Measurements from ENCODE around the gene WNT9B. TPM values are rescaled to one million over a fixed set of nuclear protein-coding genes. Genes with fewer than 3 reads are reported as not detected.

The WNT9B gene
- total and polyA plus RNA-seq, 2 donors (not counting 1 experiment from before 2014, with no cell fraction given), result not detected

GRCh38 chr17:46888727-46889126, 37.3 kb downstream of the WNT9B start:
- no peak overlapping the region for H3K4me3 ChIP-seq (replicated peaks in 1 of 4; ENCODE audit: control extremely low read depth in 1 of 4, insufficient read depth in 1 of 4, low read depth in 3 of 4, low read length in 4 of 4)
- peaks cover 37% of the 10 kb centered on the region for H3K27me3 ChIP-seq (ENCODE audit: control insufficient read depth, insufficient read depth, low read length)
- no peak overlapping the region for H3K4me2 ChIP-seq (ENCODE audit: extremely low read depth, insufficient read depth, low read length)

GRCh38 chr17:46889519-46889918, 38.1 kb downstream of the WNT9B start:
- Histone ChIP-seq H3K4me3 (replicated peaks in 1 of 4; ENCODE audit: control extremely low read depth in 1 of 4, insufficient read depth in 1 of 4, low read depth in 3 of 4, low read length in 4 of 4) (no peak overlapping the region), H2AFZ (ENCODE audit: low read length) (no peak overlapping the region), H3K4me1 (ENCODE audit: control insufficient read depth, extremely low read depth, insufficient read depth, low read length) (no peaks in the 10 kb centered on the region), H3K4me2 (ENCODE audit: extremely low read depth, insufficient read depth, low read length) (no peak overlapping the region), H3K9ac (ENCODE audit: insufficient read depth, low read length) (no peak overlapping the region), H3K36me3 (ENCODE audit: control insufficient read depth, insufficient read depth, low read length) (no peaks in the 10 kb centered on the region), H3K27me3 (ENCODE audit: control insufficient read depth, insufficient read depth, low read length) (peaks cover 43% of the 10 kb centered on the region), H3K27ac (ENCODE audit: insufficient read depth, low read length) (no peak overlapping the region), H3K79me2 (ENCODE audit: control insufficient read depth, insufficient read depth, low read length) (no peaks in the 10 kb centered on the region), H3K9me3 (ENCODE audit: control insufficient read depth, insufficient read depth, low read depth, low read length) (no peaks in the 10 kb centered on the region), H4K20me1 (ENCODE audit: control insufficient read depth, extremely low read depth, insufficient read depth, low read length) (no peaks in the 10 kb centered on the region)
- no peak for TF ChIP-seq EZH2 (IDR thresholded peaks at IDR 0.05; ENCODE audit: low read length, missing control alignments)
- no peak for TF ChIP-seq CTCF (conservative IDR thresholded peaks at IDR 0.05 in 1 of 2, IDR thresholded peaks at IDR 0.05 in 1 of 2; ENCODE audit: low read depth in 1 of 2, low read length in 2 of 2)
- no peak for DNase-seq (ENCODE audit: low read depth in 2 of 2)

More at GRCh38 chr17:46888727-46889126, 37.3 kb downstream of the WNT9B start:
- Histone ChIP-seq H3K79me2 (ENCODE audit: control insufficient read depth, insufficient read depth, low read length) (no peaks in the 10 kb centered on the region), H3K36me3 (ENCODE audit: control insufficient read depth, insufficient read depth, low read length) (no peaks in the 10 kb centered on the region), H2AFZ (ENCODE audit: low read length) (no peak overlapping the region), H3K9ac (ENCODE audit: insufficient read depth, low read length) (no peak overlapping the region), H3K4me1 (ENCODE audit: control insufficient read depth, extremely low read depth, insufficient read depth, low read length) (no peaks in the 10 kb centered on the region), H3K9me3 (ENCODE audit: control insufficient read depth, insufficient read depth, low read depth, low read length) (no peaks in the 10 kb centered on the region), H4K20me1 (ENCODE audit: control insufficient read depth, extremely low read depth, insufficient read depth, low read length) (no peaks in the 10 kb centered on the region), H3K27ac (ENCODE audit: insufficient read depth, low read length) (no peak overlapping the region)
- DNase-seq (ENCODE audit: low read depth in 2 of 2), result no peak
- TF ChIP-seq CTCF (conservative IDR thresholded peaks at IDR 0.05 in 1 of 2, IDR thresholded peaks at IDR 0.05 in 1 of 2; ENCODE audit: low read depth in 1 of 2, low read length in 2 of 2) (no peak), EZH2 (IDR thresholded peaks at IDR 0.05; ENCODE audit: low read length, missing control alignments) (no peak)

- Histone ChIP-seq H3K4me1 (ENCODE audit: control insufficient read depth, extremely low read depth, insufficient read depth, low read length) (no peaks in the 10 kb centered on the region), H3K27ac (ENCODE audit: insufficient read depth, low read length) (no peak overlapping the region), H3K27me3 (ENCODE audit: control insufficient read depth, insufficient read depth, low read length) (peaks cover 45% of the 10 kb centered on the region), H3K4me2 (ENCODE audit: extremely low read depth, insufficient read depth, low read length) (no peak overlapping the region), H3K36me3 (ENCODE audit: control insufficient read depth, insufficient read depth, low read length) (no peaks in the 10 kb centered on the region), H3K9me3 (ENCODE audit: control insufficient read depth, insufficient read depth, low read depth, low read length) (no peaks in the 10 kb centered on the region), H3K9ac (ENCODE audit: insufficient read depth, low read length) (no peak overlapping the region), H2AFZ (ENCODE audit: low read length) (no peak overlapping the region), H3K4me3 (replicated peaks in 1 of 4; ENCODE audit: control extremely low read depth in 1 of 4, insufficient read depth in 1 of 4, low read depth in 3 of 4, low read length in 4 of 4) (no peak overlapping the region), H4K20me1 (ENCODE audit: control insufficient read depth, extremely low read depth, insufficient read depth, low read length) (no peaks in the 10 kb centered on the region), H3K79me2 (ENCODE audit: control insufficient read depth, insufficient read depth, low read length) (no peaks in the 10 kb centered on the region)
- no peak for DNase-seq (ENCODE audit: low read depth in 2 of 2)
- TF ChIP-seq EZH2 (IDR thresholded peaks at IDR 0.05; ENCODE audit: low read length, missing control alignments) (no peak), CTCF (conservative IDR thresholded peaks at IDR 0.05 in 1 of 2, IDR thresholded peaks at IDR 0.05 in 1 of 2; ENCODE audit: low read depth in 1 of 2, low read length in 2 of 2) (no peak)
Observed at GRCh38 chr17:46889992-46890564, 38.7 kb downstream of the WNT9B start.
